CD4-positive, alpha-beta T cell treated with Interleukin-15 for 1 hour (primary cell): ENCODE data around the gene GABPB1.
"Not testable (repeated sequence)": the region's sequence is repeated elsewhere in the genome, so short reads cannot be mapped to it uniquely, and the experiment has no call there.

ENCODE experiments used
- DNase-seq: peaks from one replicate; pipeline ENCODE4 v3.0.0-alpha.2; 2020

The GABPB1 gene

GRCh38 chr15:50354838-50355618 lies at the start of gene GABPB1:
Gene GABPB1, minus strand, starts transcription at chr15:50355198. Its CDS starts 45,400 bp downstream, at chr15:50309798.
- peak; percentile 86 for DNase-seq

GRCh38 chr15:50391561-50391960 lies 36.6 kb upstream of the GABPB1 start:
- not testable (repeated sequence) for DNase-seq

GRCh38 chr15:50390554-50391264 lies 35.7 kb upstream of the GABPB1 start:
- DNase-seq = no peak

GRCh38 chr15:50382408-50382807 lies 27.4 kb upstream of the GABPB1 start:
- DNase-seq = not testable (repeated sequence)

- no peak for DNase-seq
Measured at GRCh38 chr15:50381438-50381837, 26.4 kb upstream of the GABPB1 start.

GRCh38 chr15:50380089-50380488 lies 25.1 kb upstream of the GABPB1 start:
- DNase-seq = no peak

- not testable (repeated sequence) for DNase-seq
Measured at GRCh38 chr15:50379413-50379812, 24.4 kb upstream of the GABPB1 start.

GRCh38 chr15:50378776-50379175 lies 23.8 kb upstream of the GABPB1 start:
- DNase-seq = no peak

GRCh38 chr15:50377867-50378751 lies 23.1 kb upstream of the GABPB1 start:
- DNase-seq = no peak

- not testable (repeated sequence) for DNase-seq
Measured at GRCh38 chr15:50369564-50369963, 14.6 kb upstream of the GABPB1 start.

GRCh38 chr15:50365971-50366370 lies 11.0 kb upstream of the GABPB1 start:
- no peak for DNase-seq

- no peak for DNase-seq
Measured at GRCh38 chr15:50365570-50365969, 10.6 kb upstream of the GABPB1 start.

- DNase-seq = no peak
Measured at GRCh38 chr15:50363612-50364011, 8.6 kb upstream of the GABPB1 start.

GRCh38 chr15:50361756-50362155 lies 6.8 kb upstream of the GABPB1 start:
- DNase-seq = no peak

- peak; percentile 26 for DNase-seq
Measured at GRCh38 chr15:50358845-50359244, 3.8 kb upstream of the GABPB1 start.

GRCh38 chr15:50355980-50356379 lies 982 bp upstream of the GABPB1 start:
- DNase-seq = no peak

GRCh38 chr15:50355619-50355905 lies 564 bp upstream of the GABPB1 start:
- DNase-seq = no peak

- DNase-seq = peak; percentile 56
Measured at GRCh38 chr15:50353975-50354837, 792 bp downstream of the GABPB1 start.

GRCh38 chr15:50353251-50353974 lies 1.6 kb downstream of the GABPB1 start:
- peak; percentile 22 for DNase-seq

- DNase-seq = no peak
Measured at GRCh38 chr15:50350621-50351020, 4.4 kb downstream of the GABPB1 start.

GRCh38 chr15:50345298-50345697 lies 9.7 kb downstream of the GABPB1 start:
- no peak for DNase-seq

- DNase-seq = no peak
Measured at GRCh38 chr15:50344006-50344464, 11.0 kb downstream of the GABPB1 start.
